Astrocyte of the spinal cord (primary cell): ENCODE data around the gene MYLK4.
A peak's percentile ranks its signal among the peaks of the same experiment; 100 is the strongest.
"Not testable (repeated sequence)": the region's sequence is repeated elsewhere in the genome, so short reads cannot be mapped to it uniquely, and the experiment has no call there.

Source experiments
- DNase-seq: peaks from one replicate; pipeline ENCODE4 v3.0.0; 2011; ENCODE audit warnings: low read depth, low spot score
- H3K4me3 ChIP-seq: 2 replicates; pipeline ENCODE4 v1.5.1; 2011; ENCODE audit warnings: low read depth, mild to moderate bottlenecking, low read length, moderate library complexity
- CTCF ChIP-seq: IDR thresholded peaks from 2 replicates; pipeline ENCODE4 v1.5.1; 2012; ENCODE audit warnings: low read depth, mild to moderate bottlenecking, low read length, inconsistent platforms
- in situ Hi-C: cut with HindIII; loops from 2 replicates; pipeline ENCODE4 v1.10.0; 2017; ENCODE audit warnings: low sequenced_read_pairs

Gene MYLK4

GRCh38 chr6:2765166-2765895, 14.6 kb upstream of the MYLK4 start, which contains the start of gene WRNIP1:
WRNIP1 (plus strand) TSS chr6:2765393; CDS start chr6:2765623, 230 bp downstream.
- peak; percentile 100 for DNase-seq
- peak; percentile 56 for TF ChIP-seq CTCF
- peak within 1 kb of the TSS; percentile 79 for H3K4me3 ChIP-seq
- in situ Hi-C loops: no loop called here

- in situ Hi-C loops: no loop called here
- peak overlapping the region; percentile 63 for H3K4me3 ChIP-seq
- peak; percentile 75 for DNase-seq
- no peak for TF ChIP-seq CTCF
Measured at GRCh38 chr6:2764610-2765165, 14.0 kb upstream of the MYLK4 start.

- in situ Hi-C loops: no loop called here
- TF ChIP-seq CTCF: no peak
- no peak for DNase-seq
- peak overlapping the region; percentile 63 for H3K4me3 ChIP-seq
Measured at GRCh38 chr6:2763876-2764540, 13.3 kb upstream of the MYLK4 start.

GRCh38 chr6:2763345-2763841, 12.7 kb upstream of the MYLK4 start:
- in situ Hi-C loops: no loop called here
- no peak for TF ChIP-seq CTCF

GRCh38 chr6:2762868-2763267, 12.1 kb upstream of the MYLK4 start:
- in situ Hi-C loops, DNase-seq, H3K4me3 ChIP-seq: not testable (repeated sequence)

More at GRCh38 chr6:2763345-2763841, 12.7 kb upstream of the MYLK4 start:
- DNase-seq: no peak
- H3K4me3 ChIP-seq: no peak overlapping the region

- peak; percentile 31 for TF ChIP-seq CTCF
- no peak overlapping the region for H3K4me3 ChIP-seq
- no peak for DNase-seq
- in situ Hi-C loops: no loop called here
Measured at GRCh38 chr6:2760882-2761842, 10.4 kb upstream of the MYLK4 start.
